ENCODE measurements around the gene CSMD2.

The CSMD2 gene

DNA sequence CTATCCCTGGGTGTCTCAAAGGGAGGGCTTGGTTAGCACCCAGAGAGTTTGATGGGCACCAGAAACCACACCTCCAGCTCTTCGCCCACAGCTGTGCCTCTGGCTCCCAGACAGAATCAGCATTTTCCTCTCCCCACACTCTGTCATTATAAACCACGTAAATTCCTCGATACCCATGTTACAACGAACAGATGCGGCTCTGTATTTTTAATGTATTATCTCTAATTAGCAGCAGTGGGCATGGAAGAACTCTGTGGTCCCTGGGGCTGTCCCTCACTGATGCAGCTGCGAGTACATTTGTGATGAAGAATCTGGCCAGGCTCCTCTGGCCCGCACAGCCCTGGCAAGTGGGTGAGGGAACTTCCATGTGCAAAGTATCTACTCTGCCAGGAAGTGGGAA lies 290.4 kb downstream of the CSMD2 start:
- Histone ChIP-seq H3K36me3 (ENCODE audit: control insufficient read depth, insufficient read depth, low read length) (no peaks in the 10 kb centered on the region), H3K4me1 (ENCODE audit: control insufficient read depth, insufficient read depth, low read length) (no peaks in the 10 kb centered on the region), H3K9ac (ENCODE audit: low read length) (no peak overlapping the region), H3K27ac (ENCODE audit: low read depth, low read length) (no peak overlapping the region), H3K4me3 (ENCODE audit: low read depth, low read length) (no peak overlapping the region), H3K9me3 (ENCODE audit: control insufficient read depth, insufficient read depth, low read depth, low read length) (peaks cover 9% of the 10 kb centered on the region), H3K27me3 (ENCODE audit: control insufficient read depth, insufficient read depth, low read length) (no peaks in the 10 kb centered on the region)

DNA sequence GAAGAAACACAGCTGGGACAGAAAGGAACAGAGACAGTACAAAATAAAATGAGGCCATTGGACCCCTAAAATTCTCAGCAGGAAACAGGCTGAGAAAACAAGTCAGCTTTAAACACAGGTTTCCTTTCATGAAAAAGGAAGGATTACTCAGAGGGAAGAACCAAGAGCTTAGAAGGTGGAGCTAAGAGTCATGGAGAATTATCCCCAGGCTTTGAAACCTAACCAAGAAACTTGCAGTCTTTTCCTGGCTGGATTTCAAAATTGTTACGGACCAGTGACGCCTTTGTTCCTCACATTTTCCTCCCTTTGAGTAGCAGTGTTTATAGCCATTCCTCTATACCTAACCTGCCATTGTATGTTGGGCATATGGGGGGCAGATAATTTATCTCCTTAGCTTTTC lies 292.3 kb downstream of the CSMD2 start:
- Histone ChIP-seq H3K9me3 (ENCODE audit: control insufficient read depth, insufficient read depth, low read depth, low read length) (peaks cover 9% of the 10 kb centered on the region), H3K36me3 (ENCODE audit: control insufficient read depth, insufficient read depth, low read length) (no peaks in the 10 kb centered on the region), H3K4me1 (ENCODE audit: control insufficient read depth, insufficient read depth, low read length) (peaks cover 5% of the 10 kb centered on the region; the same call in 1 of the 2 replicates), H3K27ac (ENCODE audit: low read depth, low read length) (no peak overlapping the region), H3K9ac (ENCODE audit: low read length) (no peak overlapping the region), H3K27me3 (ENCODE audit: control insufficient read depth, insufficient read depth, low read length) (no peaks in the 10 kb centered on the region), H3K4me3 (ENCODE audit: low read depth, low read length) (no peak overlapping the region)

DNA sequence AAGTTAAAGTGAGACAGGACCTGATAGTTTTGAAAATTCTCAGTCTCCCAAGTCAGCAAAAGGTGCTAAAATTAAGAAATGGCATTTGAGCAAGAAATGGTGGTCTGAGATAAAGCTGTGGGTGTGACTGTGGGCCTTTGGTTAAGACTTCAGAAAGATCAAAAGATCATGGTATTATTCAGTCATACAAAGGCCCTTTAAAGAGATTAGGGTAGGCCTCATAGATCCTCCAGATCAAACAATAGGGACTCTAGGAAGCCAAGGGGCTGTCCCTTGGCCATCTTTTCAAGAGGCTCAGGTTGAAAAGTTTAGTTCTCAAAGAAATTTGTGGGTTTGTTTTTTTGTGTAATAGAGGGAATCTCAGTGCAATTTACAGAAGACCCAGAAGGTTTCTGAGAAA lies 292.8 kb downstream of the CSMD2 start:
- Histone ChIP-seq H3K36me3 (ENCODE audit: control insufficient read depth, insufficient read depth, low read length) (no peaks in the 10 kb centered on the region), H3K4me3 (ENCODE audit: low read depth, low read length) (no peak overlapping the region), H3K27ac (ENCODE audit: low read depth, low read length) (no peak overlapping the region), H3K4me1 (ENCODE audit: control insufficient read depth, insufficient read depth, low read length) (peaks cover 5% of the 10 kb centered on the region; the same call in 1 of the 2 replicates), H3K9me3 (ENCODE audit: control insufficient read depth, insufficient read depth, low read depth, low read length) (peaks cover 10% of the 10 kb centered on the region), H3K27me3 (ENCODE audit: control insufficient read depth, insufficient read depth, low read length) (no peaks in the 10 kb centered on the region), H3K9ac (ENCODE audit: low read length) (no peak overlapping the region)

DNA sequence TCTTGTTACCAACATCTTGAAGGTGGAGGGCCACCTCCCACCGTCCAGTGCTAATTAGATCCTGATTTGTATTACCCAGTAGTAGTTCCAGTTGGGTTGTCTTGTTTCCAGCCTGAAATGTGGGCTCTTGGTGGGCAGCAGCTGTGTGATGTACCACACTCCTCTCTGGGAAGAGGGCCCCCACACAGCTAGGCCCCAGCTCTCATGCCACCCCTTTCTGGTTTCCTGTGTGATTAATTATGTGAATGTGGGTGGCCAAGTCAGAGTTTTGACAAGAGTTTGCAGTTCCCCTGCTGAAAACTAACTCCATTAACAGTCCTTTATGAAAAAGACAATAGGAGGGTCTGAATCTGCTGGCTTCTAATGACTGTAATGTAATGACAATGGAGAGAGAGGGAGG lies 297.3 kb downstream of the CSMD2 start:
- Histone ChIP-seq H3K9me3 (ENCODE audit: control insufficient read depth, insufficient read depth, low read depth, low read length) (0 out of 2 replicates have a peak, but pooled peaks cover 6% of the 10 kb centered on the region), H3K4me1 (ENCODE audit: control insufficient read depth, insufficient read depth, low read length) (peaks cover 5% of the 10 kb centered on the region; the same call in 1 of the 2 replicates), H3K27ac (ENCODE audit: low read depth, low read length) (no peak overlapping the region), H3K27me3 (ENCODE audit: control insufficient read depth, insufficient read depth, low read length) (no peaks in the 10 kb centered on the region), H3K4me3 (ENCODE audit: low read depth, low read length) (no peak overlapping the region), H3K9ac (ENCODE audit: low read length) (no peak overlapping the region), H3K36me3 (ENCODE audit: control insufficient read depth, insufficient read depth, low read length) (no peaks in the 10 kb centered on the region)

DNA sequence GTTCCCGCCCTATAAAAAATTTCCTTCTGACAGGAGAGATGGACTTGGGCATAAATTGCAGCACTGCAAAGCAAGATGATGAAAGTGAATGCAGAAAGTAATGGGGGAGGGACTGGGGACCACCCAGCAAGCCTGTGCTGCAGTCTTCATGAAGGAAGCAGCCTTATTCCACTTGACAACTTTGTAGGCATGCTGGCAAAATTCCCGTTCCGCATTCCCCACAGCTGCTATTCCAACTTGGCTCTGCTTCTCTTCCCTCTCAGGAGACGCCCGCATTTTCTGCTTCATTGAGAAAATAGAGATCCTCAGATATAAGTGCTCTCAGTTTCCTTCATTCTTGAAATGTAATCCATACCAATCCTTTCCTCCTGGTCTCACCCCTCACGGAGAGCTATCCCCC lies 298.7 kb downstream of the CSMD2 start:
- H3K9me3 ChIP-seq (ENCODE audit: control insufficient read depth, insufficient read depth, low read depth, low read length): 0 out of 2 replicates have a peak, but pooled peaks cover 4% of the 10 kb centered on the region
- no peak overlapping the region for H3K9ac ChIP-seq (ENCODE audit: low read length)
- H3K36me3 ChIP-seq (ENCODE audit: control insufficient read depth, insufficient read depth, low read length): no peaks in the 10 kb centered on the region
- H3K4me1 ChIP-seq (ENCODE audit: control insufficient read depth, insufficient read depth, low read length): peaks cover 5% of the 10 kb centered on the region; the same call in 1 of the 2 replicates
- H3K27ac ChIP-seq (ENCODE audit: low read depth, low read length): no peak overlapping the region
- H3K4me3 ChIP-seq (ENCODE audit: low read depth, low read length): no peak overlapping the region
- H3K27me3 ChIP-seq (ENCODE audit: control insufficient read depth, insufficient read depth, low read length): no peaks in the 10 kb centered on the region

DNA sequence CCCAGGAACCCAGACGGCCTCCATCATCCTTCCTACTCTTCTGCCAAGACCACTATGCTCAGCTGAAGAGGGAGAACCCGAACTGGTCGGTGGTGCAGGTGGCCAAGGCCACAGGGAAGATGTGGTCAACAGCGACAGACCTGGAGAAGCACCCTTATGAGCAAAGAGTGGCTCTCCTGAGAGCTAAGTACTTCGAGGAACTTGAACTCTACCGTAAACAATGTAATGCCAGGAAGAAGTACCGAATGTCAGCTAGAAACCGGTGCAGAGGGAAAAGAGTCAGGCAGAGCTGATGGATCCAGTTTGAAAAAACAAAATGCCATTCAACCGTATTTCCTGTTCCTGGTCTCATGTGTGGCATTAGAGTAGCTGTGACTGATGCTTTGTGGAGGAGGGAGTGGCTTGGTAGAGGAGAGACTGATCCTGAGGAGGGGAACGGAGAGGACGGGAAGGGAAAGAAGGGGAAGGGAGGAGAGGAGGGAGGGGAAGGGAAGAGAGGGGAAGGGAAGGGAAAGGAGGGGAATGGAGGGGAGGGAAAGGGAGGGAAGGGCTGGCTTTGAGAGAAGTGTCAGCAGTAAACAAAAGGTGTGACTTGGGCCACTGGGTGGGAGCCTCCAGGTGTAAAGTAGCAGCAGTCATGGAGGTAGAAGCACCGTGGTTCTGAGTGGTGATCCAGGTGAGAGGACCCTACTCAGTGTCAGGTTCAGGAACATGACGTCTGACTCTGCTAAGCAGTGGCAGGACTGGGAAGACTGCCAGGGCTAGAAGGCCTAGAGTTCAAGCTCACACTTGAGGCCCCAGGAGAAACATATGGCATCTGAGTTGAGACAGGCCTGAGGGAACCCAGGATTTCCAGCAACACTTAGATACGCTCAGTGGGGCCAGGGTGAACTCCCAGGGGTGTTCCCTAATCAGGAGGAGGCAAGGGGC lies 300.3 kb downstream of the CSMD2 start:
- Histone ChIP-seq H3K9me3 (ENCODE audit: control insufficient read depth, insufficient read depth, low read depth, low read length) (0 out of 2 replicates have a peak, but pooled peaks cover 4% of the 10 kb centered on the region), H3K4me1 (ENCODE audit: control insufficient read depth, insufficient read depth, low read length) (peaks cover 5% of the 10 kb centered on the region; the same call in 1 of the 2 replicates), H3K4me3 (ENCODE audit: low read depth, low read length) (no peak overlapping the region), H3K9ac (ENCODE audit: low read length) (no peak overlapping the region), H3K27ac (ENCODE audit: low read depth, low read length) (no peak overlapping the region), H3K27me3 (ENCODE audit: control insufficient read depth, insufficient read depth, low read length) (no peaks in the 10 kb centered on the region), H3K36me3 (ENCODE audit: control insufficient read depth, insufficient read depth, low read length) (no peaks in the 10 kb centered on the region)

DNA sequence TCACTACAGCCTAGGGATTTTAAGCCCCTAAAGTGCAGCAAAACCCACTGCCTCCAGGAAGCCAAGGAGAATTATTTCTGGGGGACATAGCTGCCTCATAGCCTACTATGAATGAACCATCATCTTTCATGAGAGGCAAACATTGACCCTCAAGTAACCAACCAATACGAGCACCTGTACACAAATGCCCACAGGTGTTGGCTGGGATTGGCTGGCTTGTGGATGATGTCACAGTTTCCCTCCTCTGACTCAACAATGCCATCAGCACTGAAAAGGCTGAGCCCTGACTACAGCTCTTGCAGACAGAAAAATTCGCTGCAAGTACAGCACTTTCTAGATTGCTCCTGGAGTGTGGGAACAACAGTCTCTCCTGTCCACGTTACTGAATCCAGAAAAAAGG lies 301.3 kb downstream of the CSMD2 start, which contains the start of gene HMGB4:
HMGB4 (plus strand) TSS at position 301 of the 400 bp plus-strand sequence. CDS start 113 bp downstream, outside the sequence.
- H3K27me3 ChIP-seq (ENCODE audit: control insufficient read depth, insufficient read depth, low read length): no peaks in the 10 kb centered on the region
- H3K9ac ChIP-seq (ENCODE audit: low read length): no peak within 1 kb of the TSS
- H3K4me1 ChIP-seq (ENCODE audit: control insufficient read depth, insufficient read depth, low read length): peaks cover 5% of the 10 kb centered on the region; the same call in 1 of the 2 replicates
- no peaks in the 10 kb centered on the region for H3K36me3 ChIP-seq (ENCODE audit: control insufficient read depth, insufficient read depth, low read length)
- H3K4me3 ChIP-seq (ENCODE audit: low read depth, low read length): no peak within 1 kb of the TSS
- no peak within 1 kb of the TSS for H3K27ac ChIP-seq (ENCODE audit: low read depth, low read length)
- 0 out of 2 replicates have a peak, but pooled peaks cover 4% of the 10 kb centered on the region for H3K9me3 ChIP-seq (ENCODE audit: control insufficient read depth, insufficient read depth, low read depth, low read length)

DNA sequence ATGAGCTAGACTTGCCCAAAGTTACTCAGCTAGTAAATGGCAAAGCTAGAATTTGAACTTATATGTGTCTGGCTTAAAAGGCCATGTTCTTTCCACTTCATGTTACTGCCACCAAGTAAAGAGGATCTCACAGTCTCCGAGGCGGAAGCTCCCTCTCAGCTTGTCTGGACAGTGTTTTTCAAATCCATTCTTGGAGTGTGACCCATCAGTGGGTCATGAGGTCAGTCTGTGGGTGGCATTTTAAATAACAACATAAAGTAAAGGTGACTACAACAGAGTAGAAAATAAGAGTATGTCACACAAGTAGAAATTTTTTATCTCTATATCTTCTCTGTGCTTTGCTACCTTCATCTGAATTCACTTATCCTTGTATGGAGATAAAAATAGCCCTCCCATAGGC lies 304.4 kb downstream of the CSMD2 start:
- no peak overlapping the region for H3K27ac ChIP-seq (ENCODE audit: low read depth, low read length)
- H3K9ac ChIP-seq (ENCODE audit: low read length): no peak overlapping the region
- no peaks in the 10 kb centered on the region for H3K36me3 ChIP-seq (ENCODE audit: control insufficient read depth, insufficient read depth, low read length)
- H3K4me1 ChIP-seq (ENCODE audit: control insufficient read depth, insufficient read depth, low read length): no peaks in the 10 kb centered on the region
- H3K9me3 ChIP-seq (ENCODE audit: control insufficient read depth, insufficient read depth, low read depth, low read length): no peaks in the 10 kb centered on the region
- no peaks in the 10 kb centered on the region for H3K27me3 ChIP-seq (ENCODE audit: control insufficient read depth, insufficient read depth, low read length)
- H3K4me3 ChIP-seq (ENCODE audit: low read depth, low read length): no peak overlapping the region

DNA sequence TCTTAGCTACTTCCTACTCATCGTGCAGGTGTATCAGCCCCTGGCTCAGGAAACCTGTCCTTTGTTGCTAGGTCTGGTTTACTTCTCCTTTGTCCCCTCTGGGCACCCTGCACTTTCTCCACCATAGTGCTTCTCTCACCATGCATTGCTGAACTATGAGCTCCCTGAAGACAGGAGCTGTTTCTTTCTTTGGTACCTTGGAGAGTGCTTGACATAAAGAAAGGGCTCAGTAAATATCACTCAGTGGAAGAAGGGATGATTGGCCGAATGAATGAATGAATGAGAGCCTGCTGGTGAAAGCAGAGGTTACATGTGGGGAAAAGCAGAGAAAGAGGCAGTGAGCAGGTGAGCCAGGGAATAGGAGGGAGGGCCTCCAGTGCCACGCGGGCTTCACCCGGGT lies 310.9 kb downstream of the CSMD2 start:
- H3K9me3 ChIP-seq (ENCODE audit: control insufficient read depth, insufficient read depth, low read depth, low read length): no peaks in the 10 kb centered on the region
- H3K27me3 ChIP-seq (ENCODE audit: control insufficient read depth, insufficient read depth, low read length): no peaks in the 10 kb centered on the region
- H3K36me3 ChIP-seq (ENCODE audit: control insufficient read depth, insufficient read depth, low read length): no peaks in the 10 kb centered on the region
- H3K4me3 ChIP-seq (ENCODE audit: low read depth, low read length): no peak overlapping the region
- no peak overlapping the region for H3K9ac ChIP-seq (ENCODE audit: low read length)
- no peak overlapping the region for H3K27ac ChIP-seq (ENCODE audit: low read depth, low read length)
- H3K4me1 ChIP-seq (ENCODE audit: control insufficient read depth, insufficient read depth, low read length): peaks cover 1% of the 10 kb centered on the region; the same call in 1 of the 2 replicates

DNA sequence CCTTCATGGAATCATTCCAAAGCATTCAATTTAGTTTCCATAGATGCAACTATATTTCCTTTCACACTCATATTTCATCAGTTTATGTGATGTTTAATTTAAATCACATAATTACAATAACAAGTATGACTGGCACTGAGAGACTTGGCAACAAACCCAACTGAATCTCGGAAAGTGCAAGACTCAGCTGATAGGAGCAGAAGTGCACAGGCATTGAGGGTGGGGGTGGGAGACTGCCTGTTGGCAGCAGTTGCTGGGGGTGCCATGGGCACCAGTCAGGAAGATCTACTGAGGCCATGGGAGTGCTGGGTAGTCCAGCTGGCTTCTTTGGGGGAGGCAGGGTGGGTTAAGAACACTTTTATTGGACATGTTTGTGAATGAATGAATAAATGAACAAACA lies 311.6 kb downstream of the CSMD2 start:
- Histone ChIP-seq H3K4me1 (ENCODE audit: control insufficient read depth, insufficient read depth, low read length) (peaks cover 4% of the 10 kb centered on the region; the same call in 1 of the 2 replicates), H3K36me3 (ENCODE audit: control insufficient read depth, insufficient read depth, low read length) (no peaks in the 10 kb centered on the region), H3K27me3 (ENCODE audit: control insufficient read depth, insufficient read depth, low read length) (no peaks in the 10 kb centered on the region), H3K9ac (ENCODE audit: low read length) (no peak overlapping the region), H3K27ac (ENCODE audit: low read depth, low read length) (no peak overlapping the region), H3K4me3 (ENCODE audit: low read depth, low read length) (no peak overlapping the region), H3K9me3 (ENCODE audit: control insufficient read depth, insufficient read depth, low read depth, low read length) (no peaks in the 10 kb centered on the region)

DNA sequence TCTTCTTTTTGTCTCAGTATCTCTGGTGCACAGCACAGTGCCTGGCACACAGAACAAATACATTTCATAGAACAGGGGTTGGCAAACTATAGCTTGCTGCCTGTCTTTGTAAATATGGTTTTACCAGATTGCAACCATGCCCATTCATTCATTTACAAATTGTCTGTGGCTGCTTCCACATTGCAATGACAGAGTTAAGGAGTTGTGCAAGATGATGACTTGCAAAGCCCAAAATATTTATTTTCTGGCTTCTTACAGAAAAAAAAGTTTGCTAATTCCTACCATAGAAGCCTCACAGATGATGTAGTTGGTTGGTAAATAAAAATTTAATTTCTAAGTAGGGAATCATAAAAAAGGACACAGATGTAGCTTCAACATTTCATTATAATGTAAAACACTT lies 312.3 kb downstream of the CSMD2 start:
- Histone ChIP-seq H3K9me3 (ENCODE audit: control insufficient read depth, insufficient read depth, low read depth, low read length) (no peaks in the 10 kb centered on the region), H3K4me3 (ENCODE audit: low read depth, low read length) (no peak overlapping the region), H3K27ac (ENCODE audit: low read depth, low read length) (no peak overlapping the region), H3K36me3 (ENCODE audit: control insufficient read depth, insufficient read depth, low read length) (no peaks in the 10 kb centered on the region), H3K9ac (ENCODE audit: low read length) (no peak overlapping the region), H3K27me3 (ENCODE audit: control insufficient read depth, insufficient read depth, low read length) (no peaks in the 10 kb centered on the region), H3K4me1 (ENCODE audit: control insufficient read depth, insufficient read depth, low read length) (peaks cover 4% of the 10 kb centered on the region; the same call in 1 of the 2 replicates)
